Brain microvascular endothelial cell (primary cell): ENCODE measurements around the gene OR51F2.

Source experiments
- DNase-seq: peaks from one replicate; pipeline ENCODE4 v3.0.0-alpha.2; 2020
- H3K27ac ChIP-seq: fragments of 250-450 bp; sonication (Bioruptor Pico); 2 replicates; pipeline ENCODE4 v1.5.1; 2020; ENCODE audit warnings: mild to moderate bottlenecking, moderate library complexity
- H3K27me3 ChIP-seq: fragments of 250-450 bp; sonication (Bioruptor Pico); replicated peaks from 2 replicates; pipeline ENCODE4 v1.5.1; 2020; ENCODE audit warnings: mild to moderate bottlenecking
- H3K36me3 ChIP-seq: fragments of 250-450 bp; sonication (Bioruptor Pico); replicated peaks from 2 replicates; pipeline ENCODE4 v1.5.1; 2020; ENCODE audit warnings: mild to moderate bottlenecking
- H3K4me3 ChIP-seq: 2 replicates; pipeline ENCODE4 v1.5.1; 2011; ENCODE audit warnings: low read depth, mild to moderate bottlenecking, control low read depth, low read length, moderate library complexity
- CTCF ChIP-seq: IDR thresholded peaks from 2 replicates; pipeline ENCODE4 v1.5.1; 2011; ENCODE audit warnings: low read depth, mild to moderate bottlenecking, moderate library complexity, low read length, control low read depth, inconsistent platforms; ENCODE audit errors: missing control alignments
- in situ Hi-C: cut with HindIII; loops from 2 replicates; pipeline ENCODE4 v1.10.0; 2017; ENCODE audit warnings: low sequenced_read_pairs, low pct_ligation_motif_present

OR51F2 gene

GRCh38 chr11:4808476-4808875 lies 12.6 kb upstream of the OR51F2 start:
- Histone ChIP-seq H3K4me3 (no peak overlapping the region), H3K27ac (no peak overlapping the region), H3K27me3 (no peaks in the 10 kb centered on the region), H3K36me3 (no peaks in the 10 kb centered on the region)
- in situ Hi-C loops, result no loop called here
- TF ChIP-seq CTCF, result no peak
- peak; percentile 3 for DNase-seq

- in situ Hi-C loops, result no loop called here
- Histone ChIP-seq H3K36me3 (no peaks in the 10 kb centered on the region), H3K27ac (no peak overlapping the region), H3K27me3 (no peaks in the 10 kb centered on the region), H3K4me3 (no peak overlapping the region)
- DNase-seq, result no peak
- TF ChIP-seq CTCF, result no peak
Measured at GRCh38 chr11:4809246-4809645, 11.9 kb upstream of the OR51F2 start.

GRCh38 chr11:4825132-4825531 lies 4.0 kb downstream of the OR51F2 start:
- no peak for DNase-seq
- H3K27me3 ChIP-seq, result no peaks in the 10 kb centered on the region
- in situ Hi-C loops, result no loop called here
- TF ChIP-seq CTCF, result no peak
- no peaks in the 10 kb centered on the region for H3K36me3 ChIP-seq
- H3K27ac ChIP-seq, result no peak overlapping the region
- no peak overlapping the region for H3K4me3 ChIP-seq

GRCh38 chr11:4826425-4826824 lies 5.3 kb downstream of the OR51F2 start:
- peak; percentile 17 for TF ChIP-seq CTCF
- in situ Hi-C loops, result no loop called here
- H3K36me3 ChIP-seq, result no peaks in the 10 kb centered on the region
- H3K27ac ChIP-seq, result no peak overlapping the region
- no peak overlapping the region for H3K4me3 ChIP-seq
- no peaks in the 10 kb centered on the region for H3K27me3 ChIP-seq
- peak; percentile 28 for DNase-seq

- no peak for TF ChIP-seq CTCF
- H3K27me3 ChIP-seq, result no peaks in the 10 kb centered on the region
- DNase-seq, result no peak
- in situ Hi-C loops, result no loop called here
- H3K36me3 ChIP-seq, result no peaks in the 10 kb centered on the region
- H3K4me3 ChIP-seq, result no peak overlapping the region
- H3K27ac ChIP-seq, result no peak overlapping the region
Measured at GRCh38 chr11:4830346-4830745, 9.2 kb downstream of the OR51F2 start.

GRCh38 chr11:4830909-4831308 lies 9.8 kb downstream of the OR51F2 start:
- no peak overlapping the region for H3K27ac ChIP-seq
- H3K36me3 ChIP-seq, result no peaks in the 10 kb centered on the region
- no peak overlapping the region for H3K4me3 ChIP-seq
- TF ChIP-seq CTCF, result no peak
- DNase-seq, result no peak
- H3K27me3 ChIP-seq, result no peaks in the 10 kb centered on the region
- in situ Hi-C loops, result no loop called here
